ENCODE results near the gene EFHC2.
A peak's percentile ranks its signal among the peaks of the same experiment; 100 is the strongest.
"Not testable (repeated sequence)": the region's sequence is repeated elsewhere in the genome, so short reads cannot be mapped to it uniquely, and the experiment has no call there.

Gene EFHC2

DNA sequence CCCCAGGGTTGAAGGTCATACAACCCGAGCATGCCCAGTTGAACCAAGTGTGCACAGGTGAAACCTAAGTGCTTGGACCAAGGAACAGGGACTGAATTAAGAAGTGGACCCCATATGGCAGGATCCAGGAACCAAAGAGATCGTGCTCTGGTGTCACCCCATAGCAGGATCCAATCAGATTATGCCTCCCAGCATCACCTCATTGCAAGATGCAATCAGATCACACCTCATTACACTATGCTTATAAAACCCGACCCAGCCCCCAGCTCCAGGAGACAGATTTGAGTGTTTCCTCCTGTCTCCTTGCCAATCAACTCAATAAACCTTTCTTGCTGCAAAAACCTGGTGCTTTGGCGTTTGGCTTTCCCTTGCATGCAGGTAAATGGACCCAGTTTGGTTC, 37.6 kb downstream of the EFHC2 start:
- Histone ChIP-seq H3K27ac (peak overlapping the region in 3 of 21 experiments; percentile 12 to 31 (median 15)), H3K4me3 (no peak overlapping the region)

DNA sequence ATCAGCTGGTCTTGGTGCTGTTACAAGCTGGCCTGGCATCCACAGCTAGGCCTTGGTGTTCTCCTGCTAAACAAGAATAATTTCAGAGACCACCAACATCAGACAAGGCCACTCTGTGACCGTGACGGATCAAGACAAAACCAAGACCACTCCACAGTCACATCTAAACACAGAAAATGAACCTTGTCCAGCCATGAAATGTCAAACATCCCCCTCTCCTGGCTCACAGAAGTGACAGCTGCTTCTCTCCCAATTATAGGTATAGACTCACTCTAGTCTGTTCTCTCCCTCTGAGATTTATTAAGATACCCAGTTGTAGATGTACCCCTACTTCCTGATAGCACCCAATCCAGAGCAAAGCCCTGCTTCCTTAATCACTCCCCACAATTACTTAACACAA, 40.4 kb downstream of the EFHC2 start:
- Histone ChIP-seq H3K4me3 (no peak overlapping the region), H3K27ac (no peak overlapping the region)

DNA sequence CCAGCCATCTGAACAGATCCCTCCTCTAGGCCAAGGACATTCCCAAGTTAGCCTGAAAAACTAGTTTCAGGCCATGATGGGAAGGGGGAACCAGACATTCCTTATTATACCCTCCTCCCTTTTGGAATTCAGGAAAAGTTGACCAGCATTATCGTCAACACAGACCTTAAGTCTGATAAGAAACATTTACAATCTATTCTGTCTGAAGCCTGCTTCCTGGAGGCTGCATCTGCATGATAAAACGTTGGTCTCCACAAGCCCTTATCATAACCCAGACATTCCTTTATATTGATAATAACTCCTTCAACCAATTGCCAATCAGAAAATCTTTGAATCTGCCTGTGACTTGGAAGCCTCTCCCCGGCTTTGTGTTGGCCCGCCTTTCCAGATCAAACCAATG, 44.3 kb downstream of the EFHC2 start:
- Histone ChIP-seq H3K27ac (no peak overlapping the region), H3K4me3 (no peak overlapping the region)

DNA sequence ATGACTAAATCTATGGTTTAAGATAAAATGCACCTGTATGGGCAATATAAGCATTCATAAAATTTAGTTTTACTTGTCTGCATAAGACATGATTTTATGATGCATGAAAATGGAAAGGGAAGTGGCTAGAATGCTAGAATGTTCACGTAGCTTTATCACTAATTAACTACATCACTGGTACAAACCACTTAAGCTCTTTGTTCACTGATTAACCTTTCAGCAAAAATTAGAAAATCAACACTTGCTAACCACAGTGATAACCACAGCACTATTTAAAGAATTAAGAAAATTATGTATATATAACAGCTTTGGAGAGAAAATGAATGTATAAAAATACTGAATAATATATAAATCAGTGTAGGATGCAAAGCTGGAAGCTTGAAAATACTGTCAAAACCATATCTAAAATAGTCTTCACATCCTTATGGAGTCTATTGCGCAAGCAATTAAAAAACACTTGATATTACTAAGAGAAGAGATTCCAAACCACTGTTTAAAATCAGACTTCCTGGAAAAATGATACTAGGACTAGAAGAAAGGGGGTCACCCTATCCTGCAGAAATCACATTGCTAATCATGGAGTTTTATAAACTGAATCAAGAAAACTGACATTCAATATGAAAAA, 51.9 kb downstream of the EFHC2 start:
- H3K27ac ChIP-seq, result no peak overlapping the region
- H3K4me3 ChIP-seq, result no peak overlapping the region

DNA sequence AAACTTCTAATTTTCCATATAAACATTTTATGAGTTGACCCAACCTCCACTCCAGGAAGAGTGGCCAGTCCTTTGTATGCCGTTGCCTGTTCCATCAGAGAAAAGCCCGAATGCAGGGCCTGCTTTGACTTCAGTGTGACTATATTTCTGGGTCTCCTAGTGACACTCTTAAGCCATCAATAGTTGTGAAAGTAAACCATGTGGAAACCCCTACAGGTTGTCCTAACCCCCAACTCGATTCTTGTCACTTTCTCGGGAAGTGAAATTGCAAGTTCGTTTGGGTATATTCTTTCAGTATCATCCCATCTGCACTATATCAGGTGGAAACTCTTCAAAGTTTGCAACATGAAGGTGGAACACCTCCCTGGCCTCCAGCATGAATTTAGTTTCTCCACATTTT, 52.8 kb downstream of the EFHC2 start:
- no peak overlapping the region for H3K27ac ChIP-seq

DNA sequence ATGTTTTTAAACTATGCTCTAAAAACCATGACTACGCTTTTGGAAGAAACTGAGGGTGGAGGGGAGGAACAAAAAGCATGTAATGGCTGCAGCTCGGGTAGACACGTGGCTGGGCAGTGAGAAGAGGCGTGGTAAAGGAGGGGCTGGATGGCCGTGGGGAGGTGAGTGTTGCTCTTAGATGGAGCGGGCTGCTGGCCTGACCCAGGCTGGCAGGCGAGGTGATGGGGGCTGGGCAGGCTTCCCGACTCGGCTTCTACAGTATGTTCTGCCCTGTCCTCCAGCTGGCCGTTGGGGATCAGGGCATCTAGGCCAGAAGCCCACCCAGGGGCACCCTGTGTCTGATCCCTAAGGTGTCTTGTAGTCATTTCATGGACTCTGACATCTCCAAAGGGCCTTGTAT, 60.7 kb downstream of the EFHC2 start:
- Histone ChIP-seq H3K27ac (no peak overlapping the region), H3K4me3 (no peak overlapping the region)

More for the DNA sequence above, 52.8 kb downstream of the EFHC2 start:
- H3K4me3 ChIP-seq, result no peak overlapping the region

DNA sequence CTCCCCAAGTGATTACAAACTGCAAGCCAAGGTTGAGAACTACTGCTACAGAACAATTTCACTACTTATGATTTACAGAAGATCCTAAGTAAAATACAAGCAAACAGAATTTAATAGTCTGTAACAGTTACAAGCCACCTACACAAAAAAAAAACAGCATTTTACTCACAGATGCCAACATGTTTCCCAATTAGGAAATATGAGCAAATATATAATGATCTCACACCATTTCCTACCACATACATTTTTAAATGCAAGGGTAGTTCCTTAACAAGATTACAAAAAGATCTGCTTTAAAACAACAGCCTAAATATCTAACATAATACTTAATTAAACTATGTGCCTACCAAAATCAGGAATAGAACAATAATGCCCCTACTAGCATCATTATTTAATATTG, 63.4 kb downstream of the EFHC2 start:
- H3K27ac ChIP-seq, result no peak overlapping the region
- H3K4me3 ChIP-seq, result no peak overlapping the region

DNA sequence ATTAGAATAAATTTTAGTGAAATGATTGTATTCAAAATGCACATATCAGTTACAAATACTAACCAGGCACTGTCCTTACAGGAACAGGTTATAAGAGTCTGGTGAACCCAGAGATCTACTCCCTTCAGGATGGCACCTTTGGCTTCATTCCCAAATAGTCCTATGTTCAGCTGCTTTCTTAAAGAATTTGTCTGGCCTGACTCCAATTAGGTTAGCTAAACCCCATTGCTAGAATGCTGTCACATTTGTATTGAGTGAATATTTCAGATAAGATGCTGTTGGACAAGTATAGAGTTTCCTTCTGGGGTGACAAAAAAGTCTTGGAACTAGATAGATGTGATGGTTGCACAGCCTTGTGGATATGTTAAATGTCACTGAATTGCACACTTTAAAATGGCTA, 69.4 kb downstream of the EFHC2 start:
- H3K27ac ChIP-seq, result no peak overlapping the region
- H3K4me3 ChIP-seq, result no peak overlapping the region

DNA sequence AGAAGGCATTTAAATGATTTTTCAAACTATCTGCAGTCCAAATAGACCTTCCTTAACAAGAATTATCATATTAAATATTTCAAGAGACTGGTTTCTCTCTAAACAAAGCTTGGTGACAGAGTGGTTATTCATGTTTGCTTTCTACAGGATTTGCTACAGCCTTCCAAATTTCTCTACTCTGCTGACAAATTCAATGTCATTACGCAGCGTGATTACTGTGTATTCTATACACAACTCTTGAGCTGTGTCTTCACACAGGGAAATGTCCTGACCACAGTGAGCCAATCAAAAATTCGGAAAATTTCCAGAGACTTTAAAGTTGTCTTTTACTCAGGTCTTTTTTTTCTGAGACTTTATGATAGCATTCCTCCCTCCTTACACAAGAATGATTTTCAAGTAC, 75.6 kb downstream of the EFHC2 start:
- Histone ChIP-seq H3K4me3 (no peak overlapping the region), H3K27ac (no peak overlapping the region)

DNA sequence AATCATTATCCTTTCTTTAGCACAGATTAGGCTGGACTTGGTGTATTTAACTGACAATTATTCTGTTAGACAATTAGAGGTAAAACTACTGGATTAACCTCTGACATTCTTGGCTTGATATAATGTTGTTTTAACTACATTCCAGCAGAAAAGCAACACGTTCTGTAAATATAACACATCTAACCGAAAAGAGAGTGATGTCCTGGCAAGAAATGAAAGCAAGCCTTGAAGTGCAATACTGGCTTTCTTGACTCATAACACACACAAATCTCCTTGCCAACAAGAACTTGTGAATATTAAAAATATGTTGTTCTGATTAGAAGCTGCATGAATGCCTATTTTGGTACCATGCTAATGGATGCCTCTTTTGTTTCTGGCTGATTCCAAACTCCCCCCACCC, 76.4 kb downstream of the EFHC2 start:
- Histone ChIP-seq H3K27ac (no peak overlapping the region), H3K4me3 (no peak overlapping the region)

DNA sequence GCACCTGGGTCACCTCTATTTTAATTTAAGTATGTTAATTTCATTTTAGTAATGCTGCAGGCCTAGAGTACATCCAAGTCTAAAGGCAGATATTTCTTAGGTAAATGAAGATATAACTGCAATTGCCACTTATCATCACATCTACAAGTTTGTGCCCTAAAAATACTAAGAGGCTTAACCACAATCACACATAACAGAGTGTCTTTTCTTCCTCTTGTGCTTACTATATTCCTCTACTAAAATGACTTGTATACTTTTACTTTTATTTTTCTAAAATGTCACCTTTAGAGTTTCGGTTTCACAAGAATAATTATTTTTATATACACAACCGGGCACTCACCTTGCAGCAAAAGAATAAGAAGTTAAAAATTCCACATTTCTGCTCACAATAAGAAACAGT, 77.9 kb downstream of the EFHC2 start:
- H3K27ac ChIP-seq, result no peak overlapping the region
- H3K4me3 ChIP-seq, result no peak overlapping the region

DNA sequence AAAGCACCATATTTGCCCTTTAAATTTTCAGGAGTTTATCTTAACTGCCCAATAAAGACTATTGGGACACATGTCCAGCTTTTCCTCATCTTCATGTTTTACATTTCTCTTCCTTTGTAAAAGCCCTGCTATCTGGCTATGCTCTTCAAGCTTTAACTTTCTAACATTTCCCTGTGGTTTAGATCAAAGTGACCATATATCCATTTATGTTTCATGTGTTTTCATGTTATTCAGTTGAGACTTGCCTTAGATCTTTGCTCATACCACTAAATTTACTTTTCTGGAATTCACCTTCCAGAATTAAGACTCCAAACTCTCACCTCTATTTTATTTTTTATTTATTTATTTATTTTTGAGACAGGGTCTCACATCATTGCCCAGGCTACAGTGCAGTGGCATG, 78.5 kb downstream of the EFHC2 start:
- no peak overlapping the region for H3K27ac ChIP-seq
- H3K4me3 ChIP-seq, result no peak overlapping the region

DNA sequence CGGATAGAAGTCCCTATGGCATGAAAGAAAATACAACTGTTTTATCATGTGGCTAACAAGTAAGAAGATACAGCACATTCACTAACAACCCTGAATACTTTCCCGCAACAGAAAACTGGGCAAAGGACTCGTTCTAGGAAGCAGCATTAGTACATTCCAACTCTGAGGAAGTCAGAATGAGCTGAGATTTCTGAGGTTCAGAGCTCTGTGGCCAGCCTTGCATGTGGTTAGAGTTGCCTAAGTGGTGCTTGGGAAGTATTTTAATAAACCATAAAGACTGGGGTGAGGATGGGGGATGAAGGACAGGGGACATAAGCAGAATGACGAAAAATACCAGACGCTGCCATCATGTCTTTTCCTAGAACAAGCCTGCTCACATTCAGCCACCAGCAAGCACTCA, 82.2 kb downstream of the EFHC2 start:
- Histone ChIP-seq H3K27ac (no peak overlapping the region), H3K4me3 (no peak overlapping the region)

DNA sequence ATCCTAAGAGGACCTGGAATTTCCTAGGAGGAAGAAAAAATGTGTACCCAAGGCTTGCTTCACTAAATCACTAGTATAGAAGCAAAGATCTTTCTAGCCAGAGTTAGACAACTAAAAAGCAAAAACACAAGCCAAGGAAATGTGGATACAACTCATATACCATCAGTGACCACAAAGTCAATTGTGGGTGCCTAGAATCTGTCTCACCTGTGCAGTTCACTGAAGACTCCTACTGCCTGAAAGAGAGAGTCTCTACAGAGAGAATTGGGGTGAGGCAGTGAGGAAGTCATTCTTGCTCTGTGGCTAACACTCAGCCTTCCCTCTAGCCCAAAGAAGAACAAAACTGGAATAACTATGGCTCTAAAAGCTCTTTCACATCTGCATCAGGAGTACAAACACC, 82.9 kb downstream of the EFHC2 start:
- Histone ChIP-seq H3K4me3 (no peak overlapping the region), H3K27ac (no peak overlapping the region)

DNA sequence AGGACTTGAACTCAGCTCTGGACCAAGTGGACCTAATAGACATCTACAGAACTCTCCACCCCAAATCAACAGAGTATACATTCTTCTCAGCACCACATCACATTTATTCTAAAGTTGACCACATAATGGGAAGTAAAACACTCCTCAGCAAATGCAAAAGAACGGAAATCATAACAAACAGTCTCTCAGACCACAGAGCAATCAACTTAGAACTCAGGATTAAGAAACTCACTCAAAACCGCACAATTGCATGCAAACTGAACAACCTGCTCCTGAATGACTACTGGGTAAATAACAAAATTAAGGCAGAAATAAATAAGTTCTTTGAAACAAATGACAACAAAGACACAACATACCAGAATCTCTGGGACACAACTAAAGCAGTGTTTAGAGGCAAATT, 87.7 kb downstream of the EFHC2 start:
- H3K27ac ChIP-seq, result not testable (repeated sequence)

DNA sequence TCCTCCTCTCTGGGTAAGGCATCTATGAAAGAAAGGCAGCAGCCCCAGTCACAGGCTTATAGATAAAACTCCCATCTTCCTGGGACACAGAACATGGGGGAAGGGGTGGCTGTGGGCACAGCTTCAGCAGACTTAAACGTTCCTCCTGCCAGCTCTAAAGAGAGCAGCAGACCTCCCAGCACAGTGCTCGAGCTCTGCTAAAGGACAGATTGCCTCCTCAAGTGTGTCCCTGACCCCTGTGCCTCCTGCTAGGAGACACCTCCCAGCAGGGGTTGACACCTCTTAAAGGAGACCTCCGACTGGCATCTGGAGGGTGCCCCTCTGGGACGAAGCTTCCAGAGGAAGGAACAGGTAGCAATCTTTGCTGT, 89.9 kb downstream of the EFHC2 start:
- peak overlapping the region in 11 of 21 experiments; percentile 5 to 76 (median 55) for H3K27ac ChIP-seq
- H3K4me3 ChIP-seq, result peak overlapping the region in 1 of 7 experiments; percentile 8

More for the DNA sequence above, 87.7 kb downstream of the EFHC2 start:
- H3K4me3 ChIP-seq, result not testable (repeated sequence)

DNA sequence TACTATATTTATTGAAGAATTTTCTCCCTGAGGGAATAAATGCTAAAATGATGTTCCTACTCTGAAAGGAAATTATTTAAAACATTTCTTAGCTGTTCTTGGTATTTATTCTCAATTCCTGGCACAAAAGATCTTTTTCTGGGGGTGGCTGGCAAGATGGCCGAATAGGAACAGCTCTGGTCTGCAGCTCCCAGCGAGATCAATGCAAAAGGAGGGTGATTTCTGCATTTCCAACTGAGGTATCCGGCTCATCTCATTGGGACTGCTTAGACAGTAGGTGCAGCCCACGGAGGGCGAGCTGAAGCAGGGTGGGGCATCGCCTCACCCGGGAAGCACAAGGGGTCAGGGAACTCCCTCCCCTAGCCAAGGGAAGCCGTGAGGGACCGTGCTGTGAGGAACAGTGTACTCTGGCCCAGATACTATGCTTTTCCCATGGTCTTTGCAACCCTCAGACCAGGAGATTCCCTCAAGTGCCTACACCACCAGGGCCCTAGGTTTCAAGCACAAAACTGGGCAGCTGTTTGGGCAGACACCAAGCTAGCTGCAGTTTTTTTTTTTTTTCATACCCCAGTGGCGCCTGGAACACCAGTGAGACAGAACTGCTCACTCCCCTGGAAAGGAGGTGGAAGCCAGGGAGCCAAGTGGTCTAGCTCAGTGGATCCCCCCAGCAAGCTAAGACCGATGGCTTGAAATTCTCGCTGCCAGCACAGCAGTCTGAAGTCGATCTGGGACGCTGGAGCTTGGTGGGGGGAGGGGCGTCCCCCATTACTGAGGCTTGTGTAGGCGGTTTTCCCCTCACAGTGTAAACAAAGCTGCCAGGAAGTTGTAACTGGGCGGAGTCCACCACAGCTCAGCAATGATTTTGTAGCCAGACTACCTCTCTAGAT, 90.5 kb downstream of the EFHC2 start:
- peak overlapping the region in 1 of 7 experiments; percentile 8 for H3K4me3 ChIP-seq

DNA sequence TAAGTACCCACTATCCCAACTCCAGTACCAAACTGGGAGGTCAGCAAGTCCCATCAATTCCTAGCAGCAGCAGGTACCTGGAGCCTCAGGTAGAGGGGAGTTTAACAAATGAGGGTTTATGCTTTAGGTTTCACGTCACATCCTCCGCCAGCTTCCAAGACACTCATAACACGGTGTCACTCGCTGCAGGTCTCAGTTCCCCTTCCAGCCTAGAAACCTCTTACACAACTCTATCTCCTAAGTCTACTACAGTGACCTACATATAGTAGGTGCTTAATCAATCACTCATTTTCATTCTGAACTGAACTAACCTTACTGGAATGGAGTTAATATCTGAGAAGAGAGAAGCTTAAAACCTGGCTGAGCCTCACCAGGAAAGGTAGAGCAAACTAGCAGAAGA, 96.0 kb downstream of the EFHC2 start:
- no peak overlapping the region for H3K4me3 ChIP-seq
- no peak overlapping the region for H3K27ac ChIP-seq

More for the DNA sequence above, 90.5 kb downstream of the EFHC2 start:
- H3K27ac ChIP-seq, result peak overlapping the region in 12 of 21 experiments; percentile 5 to 76 (median 54)

DNA sequence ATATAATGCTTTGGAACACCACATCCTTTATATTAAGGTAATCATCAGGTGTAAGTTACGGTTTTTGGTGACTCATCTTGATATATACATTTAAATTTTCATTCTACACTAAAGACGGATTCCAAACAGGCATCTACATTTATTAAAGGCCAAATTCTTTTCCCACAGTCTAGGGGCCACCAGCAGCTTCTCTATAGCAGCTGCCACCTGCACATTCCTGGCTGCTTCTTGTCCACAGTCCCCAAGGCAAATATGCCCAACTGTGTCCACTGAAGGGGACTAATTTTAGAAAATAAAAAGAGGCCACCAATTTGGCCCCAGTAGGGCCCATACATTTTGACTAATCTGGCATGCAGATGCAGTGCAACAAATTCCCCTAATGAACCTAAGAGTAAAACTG, 96.6 kb downstream of the EFHC2 start:
- Histone ChIP-seq H3K27ac (no peak overlapping the region), H3K4me3 (no peak overlapping the region)

DNA sequence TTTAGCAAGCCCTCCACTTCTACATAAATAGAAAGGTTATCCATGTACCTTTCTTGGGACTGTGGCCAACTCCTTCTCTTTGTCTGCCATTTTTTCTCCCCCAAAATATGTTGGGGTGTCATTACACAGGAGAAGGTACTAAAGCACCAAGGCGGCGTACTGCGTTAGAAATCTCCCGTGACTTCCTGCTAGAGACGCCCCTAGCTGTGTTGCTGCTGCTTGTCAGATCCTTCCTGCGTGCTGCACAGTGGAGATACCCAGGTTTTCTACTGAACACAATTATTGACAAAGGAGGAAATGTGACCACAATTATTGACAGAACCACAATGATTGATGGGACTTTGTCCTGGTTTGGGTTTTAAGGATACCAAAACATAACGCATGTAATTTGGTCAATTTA, 97.7 kb downstream of the EFHC2 start:
- H3K4me3 ChIP-seq, result no peak overlapping the region
- H3K27ac ChIP-seq, result no peak overlapping the region

DNA sequence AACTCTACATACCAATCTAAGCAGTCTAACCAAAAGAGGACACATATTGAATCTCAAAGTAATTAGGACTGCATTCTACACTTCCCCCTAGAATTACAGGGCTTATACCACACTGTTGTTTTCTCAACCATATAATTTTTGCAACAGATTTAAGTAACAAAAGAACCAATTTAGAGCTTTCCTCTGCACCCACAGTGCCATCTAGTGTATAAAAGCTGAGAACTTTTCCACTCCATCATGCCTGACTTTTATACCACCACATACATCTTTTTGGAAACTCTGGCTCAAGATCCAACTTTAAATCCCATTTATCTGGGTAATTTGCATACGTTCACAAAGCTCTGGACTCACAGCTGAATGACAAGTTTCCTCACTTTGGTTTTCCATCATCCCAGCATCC, 99.5 kb downstream of the EFHC2 start:
- no peak overlapping the region for H3K4me3 ChIP-seq
- no peak overlapping the region for H3K27ac ChIP-seq

Data from skin epidermis (tissue), 12 donors.